HEK293 (cell line): Measurements from ENCODE around the gene PKN3.

Experiments used
- KLF16 ChIP-seq: fragments of 450-650 bp; formaldehyde crosslinking; IDR thresholded peaks from 2 replicates; pipeline ENCODE4 v1.5.1; 2017; ENCODE audit warnings: missing biosample characterization, missing genetic modification characterization
- YY1 ChIP-seq: fragments of 450-650 bp; formaldehyde crosslinking; IDR thresholded peaks from 2 replicates; pipeline ENCODE4 v1.5.1; 2018; ENCODE audit warnings: missing biosample characterization, missing genetic modification characterization
- ZNF138 ChIP-seq: fragments of 450-650 bp; formaldehyde crosslinking; IDR thresholded peaks from 2 replicates; pipeline ENCODE4 v1.5.1; 2016; ENCODE audit warnings: missing biosample characterization, missing genetic modification characterization, borderline replicate concordance
- ZNF24 ChIP-seq: fragments of 450-650 bp; formaldehyde crosslinking; IDR thresholded peaks from 2 replicates; pipeline ENCODE4 v1.5.1; 2016; ENCODE audit warnings: missing biosample characterization, missing genetic modification characterization
- ZNF302 ChIP-seq: fragments of 450-650 bp; formaldehyde crosslinking; IDR thresholded peaks from 2 replicates; pipeline ENCODE4 v1.5.1; 2016; ENCODE audit warnings: missing biosample characterization, missing genetic modification characterization, low read depth
- ZNF561 ChIP-seq: fragments of 450-650 bp; IDR thresholded peaks from 2 replicates; pipeline ENCODE4 v1.5.1; 2018; ENCODE audit warnings: missing biosample characterization, missing genetic modification characterization, borderline replicate concordance
- ZNF664 ChIP-seq: fragments of 450-650 bp; formaldehyde crosslinking; IDR thresholded peaks from 2 replicates; pipeline ENCODE4 v1.5.1; 2016; ENCODE audit warnings: missing biosample characterization, missing genetic modification characterization
- TF ChIP-seq, protein P1 (sequence below): fragments of 450-650 bp; formaldehyde crosslinking; IDR thresholded peaks from 2 replicates; pipeline ENCODE4 v1.5.1; 2017; ENCODE audit warnings: missing biosample characterization, missing genetic modification characterization
- TF ChIP-seq, protein P2 (sequence below): fragments of 450-650 bp; formaldehyde crosslinking; IDR thresholded peaks from 2 replicates; pipeline ENCODE4 v1.5.1; 2016; ENCODE audit warnings: missing biosample characterization, missing genetic modification characterization
- TF ChIP-seq, protein P3 (sequence below): fragments of 450-650 bp; formaldehyde crosslinking; IDR thresholded peaks from 2 replicates; pipeline ENCODE4 v1.5.1; 2016; ENCODE audit warnings: missing biosample characterization, missing genetic modification characterization

DNA sequence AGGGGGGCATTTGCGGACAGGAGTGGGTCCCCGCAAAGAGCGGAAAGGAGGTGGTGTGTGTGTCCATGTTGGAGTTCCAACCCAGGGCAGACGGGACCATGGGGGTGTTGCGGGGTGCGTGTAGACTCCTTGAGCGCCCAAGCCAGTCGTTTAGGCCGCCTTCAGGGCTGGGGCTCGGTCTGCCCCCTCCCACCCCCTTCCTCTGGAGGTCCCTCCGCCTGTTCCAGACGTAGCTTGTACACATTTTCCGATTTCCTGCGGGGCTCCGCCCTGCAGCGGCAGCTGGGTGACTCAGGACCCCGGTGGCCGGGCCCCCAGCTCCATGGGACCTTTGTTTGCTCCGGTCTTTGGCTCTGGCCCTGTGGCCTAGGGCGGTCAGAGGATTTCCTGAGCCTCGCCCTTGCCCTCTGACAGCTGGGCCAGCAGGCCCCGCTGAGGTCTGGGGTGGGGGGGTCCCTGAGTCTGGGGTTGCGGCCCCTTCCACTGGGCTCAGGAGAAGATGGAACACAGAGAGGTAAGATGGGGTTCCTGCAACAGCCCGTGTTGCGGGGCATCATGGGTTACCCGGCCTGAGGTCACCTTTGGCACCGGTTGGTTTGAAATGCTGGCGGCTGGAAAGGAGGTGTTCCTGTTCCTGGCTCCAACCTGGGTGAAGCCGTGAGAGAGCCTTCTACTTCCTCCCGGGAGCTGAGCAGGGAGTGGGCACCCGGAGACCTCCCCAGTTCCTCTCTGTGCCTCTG lies 1.5 kb downstream of the PKN3 start:
- TF ChIP-seq, protein P1, sequence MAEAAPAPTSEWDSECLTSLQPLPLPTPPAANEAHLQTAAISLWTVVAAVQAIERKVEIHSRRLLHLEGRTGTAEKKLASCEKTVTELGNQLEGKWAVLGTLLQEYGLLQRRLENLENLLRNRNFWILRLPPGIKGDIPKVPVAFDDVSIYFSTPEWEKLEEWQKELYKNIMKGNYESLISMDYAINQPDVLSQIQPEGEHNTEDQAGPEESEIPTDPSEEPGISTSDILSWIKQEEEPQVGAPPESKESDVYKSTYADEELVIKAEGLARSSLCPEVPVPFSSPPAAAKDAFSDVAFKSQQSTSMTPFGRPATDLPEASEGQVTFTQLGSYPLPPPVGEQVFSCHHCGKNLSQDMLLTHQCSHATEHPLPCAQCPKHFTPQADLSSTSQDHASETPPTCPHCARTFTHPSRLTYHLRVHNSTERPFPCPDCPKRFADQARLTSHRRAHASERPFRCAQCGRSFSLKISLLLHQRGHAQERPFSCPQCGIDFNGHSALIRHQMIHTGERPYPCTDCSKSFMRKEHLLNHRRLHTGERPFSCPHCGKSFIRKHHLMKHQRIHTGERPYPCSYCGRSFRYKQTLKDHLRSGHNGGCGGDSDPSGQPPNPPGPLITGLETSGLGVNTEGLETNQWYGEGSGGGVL: no peak
- no peak for TF ChIP-seq ZNF138 (tag by site-specific recombination)
- TF ChIP-seq ZNF561 (tag by site-specific recombination): no peak
- TF ChIP-seq, protein P2, sequence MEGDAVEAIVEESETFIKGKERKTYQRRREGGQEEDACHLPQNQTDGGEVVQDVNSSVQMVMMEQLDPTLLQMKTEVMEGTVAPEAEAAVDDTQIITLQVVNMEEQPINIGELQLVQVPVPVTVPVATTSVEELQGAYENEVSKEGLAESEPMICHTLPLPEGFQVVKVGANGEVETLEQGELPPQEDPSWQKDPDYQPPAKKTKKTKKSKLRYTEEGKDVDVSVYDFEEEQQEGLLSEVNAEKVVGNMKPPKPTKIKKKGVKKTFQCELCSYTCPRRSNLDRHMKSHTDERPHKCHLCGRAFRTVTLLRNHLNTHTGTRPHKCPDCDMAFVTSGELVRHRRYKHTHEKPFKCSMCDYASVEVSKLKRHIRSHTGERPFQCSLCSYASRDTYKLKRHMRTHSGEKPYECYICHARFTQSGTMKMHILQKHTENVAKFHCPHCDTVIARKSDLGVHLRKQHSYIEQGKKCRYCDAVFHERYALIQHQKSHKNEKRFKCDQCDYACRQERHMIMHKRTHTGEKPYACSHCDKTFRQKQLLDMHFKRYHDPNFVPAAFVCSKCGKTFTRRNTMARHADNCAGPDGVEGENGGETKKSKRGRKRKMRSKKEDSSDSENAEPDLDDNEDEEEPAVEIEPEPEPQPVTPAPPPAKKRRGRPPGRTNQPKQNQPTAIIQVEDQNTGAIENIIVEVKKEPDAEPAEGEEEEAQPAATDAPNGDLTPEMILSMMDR (tag by site-specific recombination): no peak; the same call in 1 of the 2 replicates
- no peak for TF ChIP-seq ZNF664
- no peak for TF ChIP-seq YY1 (tag by site-specific recombination)
- TF ChIP-seq, protein P3, sequence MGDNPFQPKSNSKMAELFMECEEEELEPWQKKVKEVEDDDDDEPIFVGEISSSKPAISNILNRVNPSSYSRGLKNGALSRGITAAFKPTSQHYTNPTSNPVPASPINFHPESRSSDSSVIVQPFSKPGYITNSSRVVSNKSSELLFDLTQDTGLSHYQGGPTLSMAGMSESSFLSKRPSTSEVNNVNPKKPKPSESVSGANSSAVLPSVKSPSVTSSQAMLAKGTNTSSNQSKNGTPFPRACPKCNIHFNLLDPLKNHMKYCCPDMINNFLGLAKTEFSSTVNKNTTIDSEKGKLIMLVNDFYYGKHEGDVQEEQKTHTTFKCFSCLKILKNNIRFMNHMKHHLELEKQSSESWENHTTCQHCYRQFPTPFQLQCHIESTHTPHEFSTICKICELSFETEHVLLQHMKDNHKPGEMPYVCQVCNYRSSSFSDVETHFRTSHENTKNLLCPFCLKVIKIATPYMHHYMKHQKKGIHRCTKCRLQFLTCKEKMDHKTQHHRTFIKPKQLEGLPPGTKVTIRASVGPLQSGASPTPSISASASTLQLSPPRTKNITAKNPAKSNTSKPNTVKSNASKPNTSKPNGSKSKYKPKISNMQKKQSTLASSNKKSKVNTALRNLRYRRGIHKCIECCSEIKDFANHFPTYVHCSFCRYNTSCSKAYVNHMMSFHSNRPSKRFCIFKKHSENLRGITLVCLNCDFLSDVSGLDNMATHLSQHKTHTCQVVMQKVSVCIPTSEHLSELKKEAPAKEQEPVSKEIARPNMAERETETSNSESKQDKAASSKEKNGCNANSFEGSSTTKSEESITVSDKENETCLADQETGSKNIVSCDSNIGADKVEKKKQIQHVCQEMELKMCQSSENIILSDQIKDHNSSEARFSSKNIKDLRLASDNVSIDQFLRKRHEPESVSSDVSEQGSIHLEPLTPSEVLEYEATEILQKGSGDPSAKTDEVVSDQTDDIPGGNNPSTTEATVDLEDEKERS (tag by site-specific recombination): no peak
- TF ChIP-seq ZNF302 (tag by site-specific recombination): no peak
- TF ChIP-seq ZNF24 (tag by site-specific recombination): no peak; the same call in 1 of the 2 replicates
- no peak for TF ChIP-seq KLF16 (tag by site-specific recombination)
